Parathyroid adenoma (tissue), 2 donors: Measurements from ENCODE around the gene ISL2.

Experiments used
- H2AFZ ChIP-seq: fragments of 300-600 bp; sonication (generic); one replicate; pipeline ENCODE4 v1.7.0; 2017; ENCODE audit warnings: antibody characterized with exemption, mild to moderate bottlenecking
- H3K27ac ChIP-seq: fragments of 300-600 bp; sonication (generic); one replicate; pipeline ENCODE4 v1.7.0; 2017
- H3K27me3 ChIP-seq: fragments of 300-600 bp; sonication (generic); one replicate; pipeline ENCODE4 v1.7.0; 2017; ENCODE audit warnings: low read length; ENCODE audit not compliant: control insufficient read depth, insufficient read depth
- H3K36me3 ChIP-seq: fragments of 300-600 bp; sonication (generic); one replicate; pipeline ENCODE4 v1.7.0; 2017; ENCODE audit warnings: low read length; ENCODE audit not compliant: control insufficient read depth, insufficient read depth
- H3K4me1 ChIP-seq: fragments of 300-600 bp; sonication (generic); one replicate; pipeline ENCODE4 v1.7.0; 2017; ENCODE audit warnings: control low read depth
- H3K4me2 ChIP-seq: fragments of 300-600 bp; sonication (generic); one replicate; pipeline ENCODE4 v1.7.0; 2017; ENCODE audit warnings: low read length
- H3K4me3 ChIP-seq: fragments of 300-600 bp; sonication (generic); one replicate; pipeline ENCODE4 v1.7.0; 2017; ENCODE audit warnings: low read depth, low read length
- H3K79me2 ChIP-seq: fragments of 300-600 bp; sonication (generic); one replicate; pipeline ENCODE4 v1.7.0; 2017; ENCODE audit warnings: control low read depth
- H3K9ac ChIP-seq: fragments of 300-600 bp; sonication (generic); one replicate; pipeline ENCODE4 v1.7.0; 2017; ENCODE audit warnings: mild to moderate bottlenecking
- H3K9me3 ChIP-seq: fragments of 300-600 bp; sonication (generic); one replicate; pipeline ENCODE4 v1.7.0; 2017; ENCODE audit warnings: low read length; ENCODE audit not compliant: control insufficient read depth
- CTCF ChIP-seq: fragments of 300-600 bp; sonication (generic); IDR thresholded peaks from one replicate; pipeline ENCODE4 v1.7.0; 2017; ENCODE audit warnings: antibody characterized with exemption, mild to moderate bottlenecking
- donor health status: primary hyperparathyroidism.

ISL2 gene

GRCh38 chr15:76320012-76320411 is 16.6 kb upstream of the ISL2 start:
- H2AFZ ChIP-seq = no peak overlapping the region
- no peak overlapping the region for H3K27ac ChIP-seq
- no peaks in the 10 kb centered on the region for H3K9me3 ChIP-seq
- no peak overlapping the region for H3K4me3 ChIP-seq
- H3K4me2 ChIP-seq = no peak overlapping the region
- no peaks in the 10 kb centered on the region for H3K4me1 ChIP-seq
- no peak overlapping the region for H3K9ac ChIP-seq
- H3K27me3 ChIP-seq = no peaks in the 10 kb centered on the region
- H3K79me2 ChIP-seq = no peaks in the 10 kb centered on the region
- TF ChIP-seq CTCF = no peak
- no peaks in the 10 kb centered on the region for H3K36me3 ChIP-seq

GRCh38 chr15:76321171-76321570 is 15.4 kb upstream of the ISL2 start:
- Histone ChIP-seq H3K79me2 (no peaks in the 10 kb centered on the region), H3K4me3 (no peak overlapping the region), H3K27me3 (no peaks in the 10 kb centered on the region), H3K4me2 (no peak overlapping the region), H3K9ac (no peak overlapping the region), H2AFZ (no peak overlapping the region), H3K27ac (no peak overlapping the region), H3K36me3 (no peaks in the 10 kb centered on the region), H3K9me3 (no peaks in the 10 kb centered on the region), H3K4me1 (no peaks in the 10 kb centered on the region)
- TF ChIP-seq CTCF = no peak

GRCh38 chr15:76321602-76322001 is 15.0 kb upstream of the ISL2 start:
- no peaks in the 10 kb centered on the region for H3K79me2 ChIP-seq

GRCh38 chr15:76324066-76324465 is 12.5 kb upstream of the ISL2 start:
- no peaks in the 10 kb centered on the region for H3K27me3 ChIP-seq

More at GRCh38 chr15:76321602-76322001, 15.0 kb upstream of the ISL2 start:
- Histone ChIP-seq H3K4me2 (no peak overlapping the region), H3K27ac (no peak overlapping the region), H3K4me1 (no peaks in the 10 kb centered on the region), H3K36me3 (no peaks in the 10 kb centered on the region), H3K4me3 (no peak overlapping the region), H3K9ac (no peak overlapping the region), H3K27me3 (no peaks in the 10 kb centered on the region), H3K9me3 (no peaks in the 10 kb centered on the region), H2AFZ (no peak overlapping the region)
- no peak for TF ChIP-seq CTCF

More at GRCh38 chr15:76324066-76324465, 12.5 kb upstream of the ISL2 start:
- no peaks in the 10 kb centered on the region for H3K4me1 ChIP-seq
- no peaks in the 10 kb centered on the region for H3K9me3 ChIP-seq
- no peak overlapping the region for H3K27ac ChIP-seq
- H3K36me3 ChIP-seq = no peaks in the 10 kb centered on the region
- no peak overlapping the region for H3K9ac ChIP-seq
- TF ChIP-seq CTCF = no peak
- no peak overlapping the region for H3K4me3 ChIP-seq
- H2AFZ ChIP-seq = no peak overlapping the region
- no peak overlapping the region for H3K4me2 ChIP-seq
- no peaks in the 10 kb centered on the region for H3K79me2 ChIP-seq
